HG03469 (cell line): ENCODE results near the gene C16orf74.

Source experiments
- ATAC-seq: cut with Tn5 transposase; IDR thresholded peaks from one replicate; pipeline ENCODE4 v1.9.1; 2021; ENCODE audit warnings: mild to moderate bottlenecking, moderate library complexity, moderate number of reproducible peaks; ENCODE audit not compliant: unreplicated experiment

The C16orf74 gene

GRCh38 chr16:85659805-85660511, 90.9 kb downstream of the C16orf74 start:
- no peak for ATAC-seq

- no peak for ATAC-seq
Observed at GRCh38 chr16:85659336-85659735, 91.6 kb downstream of the C16orf74 start.

GRCh38 chr16:85658504-85659326, 92.2 kb downstream of the C16orf74 start:
- ATAC-seq: no peak

- no peak for ATAC-seq
Observed at GRCh38 chr16:85657996-85658395, 92.9 kb downstream of the C16orf74 start.
